Measurements from ENCODE around the gene ZBTB6.

The ZBTB6 gene

DNA sequence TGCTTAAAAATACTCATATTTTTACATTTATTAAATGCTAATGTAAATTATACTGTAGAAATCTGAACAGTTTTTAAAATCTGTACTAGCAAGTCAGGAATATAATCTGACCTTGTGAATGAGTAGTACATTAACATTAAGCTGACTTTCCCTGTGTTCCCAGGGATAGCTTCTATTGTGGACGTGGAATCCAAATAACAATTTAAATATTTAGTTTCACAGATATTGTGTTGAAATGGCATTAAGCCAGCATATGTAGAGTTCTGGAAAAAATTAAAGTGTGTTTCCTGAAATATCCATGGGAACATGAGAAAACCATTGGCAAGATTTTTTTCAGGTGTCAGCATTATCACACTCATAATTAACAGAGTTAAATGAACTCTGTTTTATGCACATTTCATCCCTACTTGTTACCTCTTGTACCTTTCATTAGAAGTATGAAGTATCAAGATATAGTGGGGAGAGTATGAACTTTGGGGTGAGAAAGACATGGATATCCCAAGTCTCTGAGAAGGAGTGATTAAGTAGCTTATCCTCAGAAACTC is 33.4 kb upstream of the ZBTB6 start:
- H3K4me3 ChIP-seq = peak overlapping the region; percentile 67
- H3K27ac ChIP-seq = peak overlapping the region; percentile 96
- TF ChIP-seq EZH2 (IDR thresholded peaks at IDR 0.05) = no peak
- no peaks in the 10 kb centered on the region for H3K9me3 ChIP-seq (ENCODE audit: low read depth, low read length)
- H3K36me3 ChIP-seq (ENCODE audit: insufficient read depth, low read length) = peaks cover 30% of the 10 kb centered on the region
- peak overlapping the region; percentile 74 for H3K9ac ChIP-seq (ENCODE audit: insufficient read length)
- no peak for DNase-seq (ENCODE audit: low read depth, low spot score)

GRCh38 chr9:122944960-122945888 is 32.1 kb upstream of the ZBTB6 start:
- Histone ChIP-seq H3K9me3 (ENCODE audit: low read depth, low read length) (no peaks in the 10 kb centered on the region), H3K9ac (ENCODE audit: insufficient read length) (peak overlapping the region; percentile 74), H3K36me3 (ENCODE audit: insufficient read depth, low read length) (peaks cover 22% of the 10 kb centered on the region), H3K4me3 (peak overlapping the region; percentile 67), H3K27ac (peak overlapping the region; percentile 96)
- no peak for TF ChIP-seq FOXP2 (optimal IDR thresholded peaks at IDR 0.05; ENCODE audit: control extremely low read depth, extremely low read length, insufficient read depth)
- no peak for TF ChIP-seq EZH2 (IDR thresholded peaks at IDR 0.05)
- no peak for TF ChIP-seq POLR2AphosphoS5 (IDR thresholded peaks at IDR 0.05; ENCODE audit: borderline replicate concordance, low read depth, low read length)
- peak; percentile 57 for DNase-seq (ENCODE audit: low read depth, low spot score)

- no peak for DNase-seq (ENCODE audit: low read depth, low spot score)
- Histone ChIP-seq H3K9ac (ENCODE audit: insufficient read length) (peak overlapping the region; percentile 90), H3K4me3 (peak overlapping the region; percentile 94), H3K9me3 (ENCODE audit: low read depth, low read length) (no peaks in the 10 kb centered on the region), H3K36me3 (ENCODE audit: insufficient read depth, low read length) (peaks cover 45% of the 10 kb centered on the region), H3K27ac (peak overlapping the region; percentile 86)
- no peak for TF ChIP-seq POLR2AphosphoS5 (IDR thresholded peaks at IDR 0.05; ENCODE audit: borderline replicate concordance, low read depth, low read length)
- no peak for TF ChIP-seq EZH2 (IDR thresholded peaks at IDR 0.05)
- TF ChIP-seq FOXP2 (optimal IDR thresholded peaks at IDR 0.05; ENCODE audit: control extremely low read depth, extremely low read length, insufficient read depth) = no peak
Observed at GRCh38 chr9:122941582-122942234, 28.6 kb upstream of the ZBTB6 start.

GRCh38 chr9:122940749-122941581 is 27.8 kb upstream of the ZBTB6 start, which contains the start of gene RABGAP1:
Gene RABGAP1 (plus strand): TSS chr9:122941020. CDS start chr9:122957060, 16,040 bp downstream.
- TF ChIP-seq POLR2AphosphoS5 (IDR thresholded peaks at IDR 0.05; ENCODE audit: borderline replicate concordance, low read depth, low read length) (peak; percentile 84), FOXP2 (optimal IDR thresholded peaks at IDR 0.05; ENCODE audit: control extremely low read depth, extremely low read length, insufficient read depth) (peak; percentile 62), EZH2 (IDR thresholded peaks at IDR 0.05) (no peak)
- peak; percentile 78 for DNase-seq (ENCODE audit: low read depth, low spot score)
- no peaks in the 10 kb centered on the region for H3K9me3 ChIP-seq (ENCODE audit: low read depth, low read length)
- peak within 1 kb of the TSS; percentile 86 for H3K27ac ChIP-seq
- peak within 1 kb of the TSS; percentile 90 for H3K9ac ChIP-seq (ENCODE audit: insufficient read length)
- peaks cover 52% of the 10 kb centered on the region for H3K36me3 ChIP-seq (ENCODE audit: insufficient read depth, low read length)
- peak within 1 kb of the TSS; percentile 94 for H3K4me3 ChIP-seq

- no peak for TF ChIP-seq FOXP2 (optimal IDR thresholded peaks at IDR 0.05; ENCODE audit: control extremely low read depth, extremely low read length, insufficient read depth)
- no peak for TF ChIP-seq POLR2AphosphoS5 (IDR thresholded peaks at IDR 0.05; ENCODE audit: borderline replicate concordance, low read depth, low read length)
- no peak for TF ChIP-seq EZH2 (IDR thresholded peaks at IDR 0.05)
- DNase-seq (ENCODE audit: low read depth, low spot score) = no peak
Observed at GRCh38 chr9:122940454-122940748, 27.3 kb upstream of the ZBTB6 start.

DNA sequence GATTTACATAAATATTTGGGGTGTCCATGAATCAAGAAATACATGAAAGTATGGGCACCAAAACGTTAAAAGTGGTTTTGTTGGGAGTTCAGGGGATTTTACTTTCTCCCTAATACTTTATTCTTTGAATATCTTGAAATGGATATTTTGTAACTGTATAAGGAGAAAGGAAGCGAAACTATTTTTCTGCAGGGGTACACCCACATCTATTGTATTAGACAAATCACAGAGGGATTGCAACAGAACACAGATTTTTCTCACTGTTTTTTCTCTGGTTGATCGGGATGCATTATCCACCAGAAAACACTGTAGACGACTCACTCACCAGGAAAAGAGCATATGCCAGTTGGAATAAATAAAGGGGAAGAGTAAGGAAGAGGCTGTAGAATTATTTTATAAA is 26.5 kb upstream of the ZBTB6 start:
- no peak overlapping the region for H3K9ac ChIP-seq (ENCODE audit: insufficient read length)
- DNase-seq (ENCODE audit: low read depth, low spot score) = no peak
- peaks cover 50% of the 10 kb centered on the region for H3K36me3 ChIP-seq (ENCODE audit: insufficient read depth, low read length)
- no peaks in the 10 kb centered on the region for H3K9me3 ChIP-seq (ENCODE audit: low read depth, low read length)
- no peak for TF ChIP-seq POLR2AphosphoS5 (IDR thresholded peaks at IDR 0.05; ENCODE audit: borderline replicate concordance, low read depth, low read length)
- no peak for TF ChIP-seq FOXP2 (optimal IDR thresholded peaks at IDR 0.05; ENCODE audit: control extremely low read depth, extremely low read length, insufficient read depth)
- TF ChIP-seq EZH2 (IDR thresholded peaks at IDR 0.05) = no peak
- H3K27ac ChIP-seq = no peak overlapping the region
- H3K4me3 ChIP-seq = no peak overlapping the region

More at GRCh38 chr9:122940454-122940748, 27.3 kb upstream of the ZBTB6 start:
- Histone ChIP-seq H3K9ac (ENCODE audit: insufficient read length) (peak overlapping the region; percentile 67), H3K36me3 (ENCODE audit: insufficient read depth, low read length) (peaks cover 53% of the 10 kb centered on the region), H3K9me3 (ENCODE audit: low read depth, low read length) (no peaks in the 10 kb centered on the region), H3K27ac (peak overlapping the region; percentile 76), H3K4me3 (peak overlapping the region; percentile 94)

- H3K27ac ChIP-seq = no peak overlapping the region
- no peak for DNase-seq (ENCODE audit: low read depth, low spot score)
- no peak for TF ChIP-seq EZH2 (IDR thresholded peaks at IDR 0.05)
- TF ChIP-seq POLR2AphosphoS5 (IDR thresholded peaks at IDR 0.05; ENCODE audit: borderline replicate concordance, low read depth, low read length) = no peak
- no peak for TF ChIP-seq FOXP2 (optimal IDR thresholded peaks at IDR 0.05; ENCODE audit: control extremely low read depth, extremely low read length, insufficient read depth)
Observed at GRCh38 chr9:122936883-122937282, 23.8 kb upstream of the ZBTB6 start.

More at GRCh38 chr9:122936883-122937282, 23.8 kb upstream of the ZBTB6 start:
- no peak overlapping the region for H3K9ac ChIP-seq (ENCODE audit: insufficient read length)
- peaks cover 43% of the 10 kb centered on the region for H3K36me3 ChIP-seq (ENCODE audit: insufficient read depth, low read length)
- no peaks in the 10 kb centered on the region for H3K9me3 ChIP-seq (ENCODE audit: low read depth, low read length)
- no peak overlapping the region for H3K4me3 ChIP-seq

Measured in SK-N-MC (cell line).